ENCODE measurements around the gene EEF1AKMT4. TPM values are rescaled to one million over a fixed set of nuclear protein-coding genes. Genes with fewer than 3 reads are reported as not detected.

Gene EEF1AKMT4
- total and polyA plus RNA-seq, 10 of the 15 experiments (the other 5 are each of a cell fraction or from before 2014, with no cell fraction given), result 7.5 to 26.8 (median 18.3) TPM

DNA sequence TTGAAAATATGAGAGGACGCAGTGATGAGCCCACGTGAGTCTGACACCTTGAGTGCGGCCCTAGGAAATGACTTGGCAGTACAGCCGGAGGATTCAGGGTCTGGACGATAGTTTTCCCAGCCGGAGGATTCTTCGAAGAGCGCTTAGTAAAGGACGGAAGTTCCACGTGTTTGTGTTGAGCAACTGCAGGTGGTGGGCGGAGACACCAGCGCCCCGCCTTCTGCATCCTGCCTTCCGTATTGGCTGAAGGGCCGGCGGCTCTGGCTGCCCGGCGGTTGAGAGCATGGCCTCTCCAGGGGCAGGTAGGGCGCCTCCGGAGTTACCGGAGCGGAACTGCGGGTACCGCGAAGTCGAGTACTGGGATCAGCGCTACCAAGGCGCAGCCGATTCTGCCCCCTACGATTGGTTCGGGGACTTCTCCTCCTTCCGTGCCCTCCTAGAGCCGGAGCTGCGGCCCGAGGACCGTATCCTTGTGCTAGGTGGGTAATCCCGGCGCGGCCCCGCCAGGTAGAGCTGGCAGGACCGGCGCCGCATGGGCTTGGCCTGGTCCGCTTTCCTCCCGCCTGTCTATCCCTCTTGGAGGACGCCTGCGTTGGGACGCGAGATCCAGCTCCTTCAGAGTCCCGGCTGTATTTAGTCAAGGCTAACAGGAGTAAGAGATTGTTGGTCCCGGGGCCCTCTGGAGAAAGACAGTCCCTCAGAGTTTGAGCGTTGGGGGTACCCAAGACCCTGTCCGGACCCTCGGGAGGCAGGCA lies at the start of gene EEF1AKMT4 (continued):
- no peak for TF ChIP-seq BRCA1 (IDR thresholded peaks at IDR 0.05; ENCODE audit: low read depth, low read length)
- peak; percentile 17; the same call in 1 of the 2 replicates for TF ChIP-seq LARP7 (IDR thresholded peaks at IDR 0.05)
- TF ChIP-seq DPF2 (IDR thresholded peaks at IDR 0.05), result peak; percentile 21; the same call in 1 of the 2 replicates
- peak; percentile 63 to 70; a peak in 3 of 4 replicates for TF ChIP-seq BHLHE40 (IDR thresholded peaks at IDR 0.05; ENCODE audit: borderline replicate concordance in 1 of 2, low read depth in 2 of 2, low read length in 1 of 2)
- 0 out of 2 replicates have a peak, but pooled peaks have one; percentile 22 for TF ChIP-seq TCF3 (IDR thresholded peaks at IDR 0.05; ENCODE audit: borderline replicate concordance, insufficient read depth, low read depth, low read length)
- peak; percentile 62 for TF ChIP-seq HCFC1 (IDR thresholded peaks at IDR 0.05; ENCODE audit: low read length)
- peak; percentile 77 for TF ChIP-seq SP1 (IDR thresholded peaks at IDR 0.05; ENCODE audit: low read depth, low read length)
- TF ChIP-seq SIN3A (IDR thresholded peaks at IDR 0.05; ENCODE audit: low read depth, low read length), result peak; percentile 97
- TF ChIP-seq NKRF (conservative IDR thresholded peaks at IDR 0.05), result peak; percentile 88
- TF ChIP-seq PAX5 (IDR thresholded peaks at IDR 0.05; ENCODE audit: borderline replicate concordance, low read depth, low read length), result peak; percentile 99
- TF ChIP-seq NBN (IDR thresholded peaks at IDR 0.05), result no peak
- peak; percentile 50 for TF ChIP-seq E2F8 (IDR thresholded peaks at IDR 0.05; ENCODE audit: low read depth, partially characterized antibody)
- peak; percentile 88 for TF ChIP-seq ZBTB11 (CRISPR knock-in tag; IDR thresholded peaks at IDR 0.05)
- 0 out of 2 replicates have a peak, but pooled peaks have one; percentile 38 for TF ChIP-seq CREB1 (IDR thresholded peaks at IDR 0.05; ENCODE audit: low read depth)
- TF ChIP-seq, protein P1, sequence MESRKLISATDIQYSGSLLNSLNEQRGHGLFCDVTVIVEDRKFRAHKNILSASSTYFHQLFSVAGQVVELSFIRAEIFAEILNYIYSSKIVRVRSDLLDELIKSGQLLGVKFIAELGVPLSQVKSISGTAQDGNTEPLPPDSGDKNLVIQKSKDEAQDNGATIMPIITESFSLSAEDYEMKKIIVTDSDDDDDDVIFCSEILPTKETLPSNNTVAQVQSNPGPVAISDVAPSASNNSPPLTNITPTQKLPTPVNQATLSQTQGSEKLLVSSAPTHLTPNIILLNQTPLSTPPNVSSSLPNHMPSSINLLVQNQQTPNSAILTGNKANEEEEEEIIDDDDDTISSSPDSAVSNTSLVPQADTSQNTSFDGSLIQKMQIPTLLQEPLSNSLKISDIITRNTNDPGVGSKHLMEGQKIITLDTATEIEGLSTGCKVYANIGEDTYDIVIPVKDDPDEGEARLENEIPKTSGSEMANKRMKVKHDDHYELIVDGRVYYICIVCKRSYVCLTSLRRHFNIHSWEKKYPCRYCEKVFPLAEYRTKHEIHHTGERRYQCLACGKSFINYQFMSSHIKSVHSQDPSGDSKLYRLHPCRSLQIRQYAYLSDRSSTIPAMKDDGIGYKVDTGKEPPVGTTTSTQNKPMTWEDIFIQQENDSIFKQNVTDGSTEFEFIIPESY (IDR thresholded peaks at IDR 0.05), result no peak
- peak; percentile 59; the same call in 1 of the 2 replicates for TF ChIP-seq NFYB (IDR thresholded peaks at IDR 0.05; ENCODE audit: insufficient read depth, low read depth, low read length)
- TF ChIP-seq MYC (IDR thresholded peaks at IDR 0.05; ENCODE audit: insufficient read depth, insufficient read length, insufficient replicate concordance, low read length, severe bottlenecking), result peak; percentile 93
- peak; percentile 79 for TF ChIP-seq POLR2A (IDR thresholded peaks at IDR 0.05; ENCODE audit: low read depth, low read length)
- TF ChIP-seq SIX5 (IDR thresholded peaks at IDR 0.05; ENCODE audit: low read depth, low read length, severe bottlenecking), result peak; percentile 18
- TF ChIP-seq NR2C2 (IDR thresholded peaks at IDR 0.05; ENCODE audit: borderline replicate concordance, control insufficient read depth, insufficient read length, low read depth), result no peak
